Ovary (tissue), 3 donors: Measurements from ENCODE around the gene NDEL1.

Source experiments
- EP300 ChIP-seq: sonication (generic); formaldehyde crosslinking; IDR thresholded peaks from one replicate; pipeline ENCODE4 v1.6.1; 2017; ENCODE audit warnings: antibody characterized with exemption
- POLR2A ChIP-seq: fragments of 450-650 bp; IDR thresholded peaks from one replicate; pipeline ENCODE4 v1.6.1; 2017; ENCODE audit warnings: antibody characterized with exemption, mild to moderate bottlenecking, moderate library complexity
- TF ChIP-seq, protein P1 (sequence below), 3 donors: fragments of 450-650 bp in 2 of 3; fragments of 200-600 bp in 1 of 3; IDR thresholded peaks; one replicate each; pipeline versions ENCODE4 v1.5.1 to v1.8.0; 2016 to 2022; ENCODE audit warnings: antibody characterized with exemption in 3 of 3, mild to moderate bottlenecking in 1 of 3
- donor health status: DM: no; HTN: no; CAD: no.

DNA sequence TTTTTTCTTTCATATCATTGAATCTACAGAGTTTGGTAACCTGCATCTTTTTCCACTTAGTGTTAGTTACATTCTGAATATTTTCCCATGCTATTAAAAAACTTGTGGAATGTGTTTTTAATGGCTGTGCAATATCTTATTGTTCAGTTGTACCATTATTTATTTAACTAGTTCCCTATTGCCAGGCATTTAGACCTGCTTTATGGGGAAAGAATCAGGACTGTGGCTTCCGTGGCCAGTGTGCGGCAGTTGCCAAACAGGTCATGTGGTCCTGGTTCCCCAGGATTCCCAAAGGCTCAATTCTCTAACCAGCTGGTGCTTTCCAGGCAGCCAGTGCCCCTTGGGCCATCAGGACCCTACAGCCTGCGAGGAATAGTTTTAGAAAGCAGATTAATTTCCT is 30.8 kb downstream of the NDEL1 start:
- TF ChIP-seq, protein P1, sequence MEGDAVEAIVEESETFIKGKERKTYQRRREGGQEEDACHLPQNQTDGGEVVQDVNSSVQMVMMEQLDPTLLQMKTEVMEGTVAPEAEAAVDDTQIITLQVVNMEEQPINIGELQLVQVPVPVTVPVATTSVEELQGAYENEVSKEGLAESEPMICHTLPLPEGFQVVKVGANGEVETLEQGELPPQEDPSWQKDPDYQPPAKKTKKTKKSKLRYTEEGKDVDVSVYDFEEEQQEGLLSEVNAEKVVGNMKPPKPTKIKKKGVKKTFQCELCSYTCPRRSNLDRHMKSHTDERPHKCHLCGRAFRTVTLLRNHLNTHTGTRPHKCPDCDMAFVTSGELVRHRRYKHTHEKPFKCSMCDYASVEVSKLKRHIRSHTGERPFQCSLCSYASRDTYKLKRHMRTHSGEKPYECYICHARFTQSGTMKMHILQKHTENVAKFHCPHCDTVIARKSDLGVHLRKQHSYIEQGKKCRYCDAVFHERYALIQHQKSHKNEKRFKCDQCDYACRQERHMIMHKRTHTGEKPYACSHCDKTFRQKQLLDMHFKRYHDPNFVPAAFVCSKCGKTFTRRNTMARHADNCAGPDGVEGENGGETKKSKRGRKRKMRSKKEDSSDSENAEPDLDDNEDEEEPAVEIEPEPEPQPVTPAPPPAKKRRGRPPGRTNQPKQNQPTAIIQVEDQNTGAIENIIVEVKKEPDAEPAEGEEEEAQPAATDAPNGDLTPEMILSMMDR (IDR thresholded peaks at IDR 0.05): no peak
- TF ChIP-seq POLR2A: no peak
- TF ChIP-seq EP300: no peak
